ENCODE data around the gene SLC6A7.

Gene SLC6A7

DNA sequence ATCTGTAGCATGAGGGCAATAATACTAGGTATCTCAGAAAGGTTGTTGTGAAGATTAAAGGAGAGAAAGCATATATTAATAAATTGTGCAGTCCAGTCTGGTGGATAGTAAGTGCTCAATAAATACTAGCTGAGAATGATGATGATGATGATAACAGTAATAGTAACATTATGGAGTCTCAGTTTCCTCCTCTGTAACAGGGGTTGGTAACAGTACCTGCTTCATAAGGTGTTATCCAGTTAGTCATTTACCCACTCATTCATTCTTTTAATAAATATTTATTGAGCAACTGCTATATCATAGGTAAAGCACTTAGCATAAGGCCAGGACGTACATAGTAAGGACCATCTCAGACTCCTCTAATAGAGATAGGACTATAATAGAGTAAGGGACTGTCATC is 7.6 kb downstream of the SLC6A7 start:
- no peak overlapping the region for H3K4me3 ChIP-seq (ENCODE audit: low read depth, low read length)
- TF ChIP-seq, protein P1, sequence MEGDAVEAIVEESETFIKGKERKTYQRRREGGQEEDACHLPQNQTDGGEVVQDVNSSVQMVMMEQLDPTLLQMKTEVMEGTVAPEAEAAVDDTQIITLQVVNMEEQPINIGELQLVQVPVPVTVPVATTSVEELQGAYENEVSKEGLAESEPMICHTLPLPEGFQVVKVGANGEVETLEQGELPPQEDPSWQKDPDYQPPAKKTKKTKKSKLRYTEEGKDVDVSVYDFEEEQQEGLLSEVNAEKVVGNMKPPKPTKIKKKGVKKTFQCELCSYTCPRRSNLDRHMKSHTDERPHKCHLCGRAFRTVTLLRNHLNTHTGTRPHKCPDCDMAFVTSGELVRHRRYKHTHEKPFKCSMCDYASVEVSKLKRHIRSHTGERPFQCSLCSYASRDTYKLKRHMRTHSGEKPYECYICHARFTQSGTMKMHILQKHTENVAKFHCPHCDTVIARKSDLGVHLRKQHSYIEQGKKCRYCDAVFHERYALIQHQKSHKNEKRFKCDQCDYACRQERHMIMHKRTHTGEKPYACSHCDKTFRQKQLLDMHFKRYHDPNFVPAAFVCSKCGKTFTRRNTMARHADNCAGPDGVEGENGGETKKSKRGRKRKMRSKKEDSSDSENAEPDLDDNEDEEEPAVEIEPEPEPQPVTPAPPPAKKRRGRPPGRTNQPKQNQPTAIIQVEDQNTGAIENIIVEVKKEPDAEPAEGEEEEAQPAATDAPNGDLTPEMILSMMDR (IDR thresholded peaks at IDR 0.05; ENCODE audit: low read depth, low read length, missing control alignments): no peak
- DNase-seq (ENCODE audit: low read depth): no peak

DNA sequence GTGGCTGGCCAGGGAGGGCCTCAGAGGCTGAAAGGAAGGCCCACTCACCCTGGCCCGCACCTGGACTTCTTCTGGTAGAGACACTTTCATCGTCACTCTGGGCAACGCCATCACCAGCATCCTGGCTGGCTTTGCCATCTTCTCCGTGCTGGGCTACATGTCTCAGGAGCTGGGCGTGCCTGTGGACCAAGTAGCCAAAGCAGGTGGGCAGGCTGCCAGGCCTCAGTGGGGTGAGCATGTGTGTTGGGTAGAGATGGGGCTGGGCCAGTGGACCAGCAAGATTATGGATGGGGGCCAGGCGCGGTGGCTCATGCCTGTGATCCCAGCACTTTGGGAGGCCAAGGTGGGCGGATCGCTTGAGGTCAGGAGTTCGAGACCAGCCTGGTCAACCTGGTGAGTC is 12.6 kb downstream of the SLC6A7 start:
- H3K4me3 ChIP-seq (ENCODE audit: low read depth, low read length): no peak overlapping the region
- TF ChIP-seq, protein P1 (IDR thresholded peaks at IDR 0.05; ENCODE audit: low read depth, low read length, missing control alignments): no peak
- no peak for DNase-seq (ENCODE audit: low read depth)

DNA sequence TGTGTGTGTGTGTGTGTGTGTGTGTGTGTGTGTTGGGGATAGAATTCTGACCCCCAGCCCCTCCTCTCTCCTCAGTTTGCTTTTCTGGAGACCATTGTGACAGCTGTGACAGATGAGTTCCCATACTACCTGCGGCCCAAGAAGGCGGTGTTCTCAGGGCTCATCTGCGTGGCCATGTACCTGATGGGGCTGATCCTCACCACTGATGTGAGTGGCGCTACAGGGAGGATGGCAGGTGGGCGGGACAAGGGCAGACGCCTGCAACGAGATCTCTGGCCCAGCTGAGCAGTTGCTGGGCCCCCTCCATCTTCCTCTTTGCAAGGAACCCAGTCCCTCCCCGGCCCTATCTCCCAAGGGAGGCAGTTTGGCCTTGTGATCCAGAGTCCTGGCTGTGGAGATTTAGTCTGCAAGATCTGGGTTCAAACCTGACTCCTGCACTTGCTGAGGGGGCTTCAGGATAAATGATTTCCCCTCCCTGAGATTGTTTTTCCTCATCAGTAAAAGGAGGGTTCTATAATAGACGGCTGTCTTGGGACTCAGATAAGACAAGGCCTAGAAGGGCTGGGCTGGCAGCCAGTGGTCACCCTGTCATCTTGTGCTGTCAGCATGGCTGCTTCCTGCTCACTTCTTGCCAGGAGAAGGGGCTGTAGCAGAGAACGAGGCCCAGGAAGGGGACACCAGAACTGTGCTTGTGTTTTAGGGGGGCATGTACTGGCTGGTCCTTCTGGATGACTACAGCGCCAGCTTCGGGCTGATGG is 14.1 kb downstream of the SLC6A7 start:
- DNase-seq (ENCODE audit: low read depth): no peak
- H3K4me3 ChIP-seq (ENCODE audit: low read depth, low read length): no peak overlapping the region
- TF ChIP-seq, protein P1 (IDR thresholded peaks at IDR 0.05; ENCODE audit: low read depth, low read length, missing control alignments): no peak

DNA sequence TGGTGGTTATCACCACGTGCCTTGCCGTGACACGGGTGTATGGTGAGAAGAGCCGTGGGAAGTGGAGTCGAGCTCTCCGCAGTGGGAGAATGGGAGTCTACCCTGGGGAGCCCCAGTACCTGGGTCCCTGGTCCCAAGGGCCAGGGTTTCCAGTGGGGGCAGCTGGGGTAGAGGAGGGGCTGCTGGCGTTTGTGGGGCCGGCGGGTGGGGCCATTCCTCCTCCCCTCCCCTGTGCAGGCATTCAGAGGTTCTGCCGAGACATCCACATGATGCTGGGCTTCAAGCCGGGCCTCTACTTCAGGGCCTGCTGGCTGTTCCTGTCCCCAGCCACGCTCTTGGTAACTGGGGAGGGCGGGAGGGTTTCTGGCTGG is 14.7 kb downstream of the SLC6A7 start:
- TF ChIP-seq, protein P1 (IDR thresholded peaks at IDR 0.05; ENCODE audit: low read depth, low read length, missing control alignments): no peak
- H3K4me3 ChIP-seq (ENCODE audit: low read depth, low read length): no peak overlapping the region
- no peak for DNase-seq (ENCODE audit: low read depth)

DNA sequence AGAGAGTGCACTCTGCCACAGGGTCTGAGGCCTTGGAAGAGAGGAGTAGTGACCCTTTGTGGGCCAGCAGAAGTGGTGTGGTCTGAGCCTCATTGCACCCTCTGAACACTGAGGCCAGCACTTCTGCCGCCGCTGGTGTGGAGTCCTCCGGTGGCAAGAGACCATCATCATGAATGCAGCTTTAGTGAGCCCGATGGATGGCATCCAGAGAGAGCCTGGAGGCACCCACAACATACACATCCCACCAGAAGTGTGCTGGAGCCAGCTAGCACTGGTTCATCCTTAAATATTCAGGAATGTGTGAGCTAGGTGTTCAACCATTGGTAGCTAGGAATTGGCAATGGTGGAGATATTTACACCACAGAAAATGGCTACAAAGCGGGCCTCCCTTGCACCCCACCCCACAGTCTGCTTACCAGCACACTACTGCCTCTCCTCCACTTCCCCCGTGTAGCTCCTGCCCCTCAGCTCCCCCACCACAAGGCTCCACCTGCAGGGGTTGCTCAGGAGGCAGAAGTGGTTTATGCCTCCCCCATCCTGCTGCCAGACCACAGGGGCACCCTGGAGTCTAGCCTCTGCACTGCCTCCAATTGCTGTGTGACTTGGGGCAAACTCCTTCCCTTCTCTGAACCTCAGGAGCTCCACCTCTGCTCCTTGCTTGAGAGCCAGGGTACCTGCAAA is 16.4 kb downstream of the SLC6A7 start:
- TF ChIP-seq, protein P1 (IDR thresholded peaks at IDR 0.05; ENCODE audit: low read depth, low read length, missing control alignments): no peak
- DNase-seq (ENCODE audit: low read depth): no peak
- no peak overlapping the region for H3K4me3 ChIP-seq (ENCODE audit: low read depth, low read length)

DNA sequence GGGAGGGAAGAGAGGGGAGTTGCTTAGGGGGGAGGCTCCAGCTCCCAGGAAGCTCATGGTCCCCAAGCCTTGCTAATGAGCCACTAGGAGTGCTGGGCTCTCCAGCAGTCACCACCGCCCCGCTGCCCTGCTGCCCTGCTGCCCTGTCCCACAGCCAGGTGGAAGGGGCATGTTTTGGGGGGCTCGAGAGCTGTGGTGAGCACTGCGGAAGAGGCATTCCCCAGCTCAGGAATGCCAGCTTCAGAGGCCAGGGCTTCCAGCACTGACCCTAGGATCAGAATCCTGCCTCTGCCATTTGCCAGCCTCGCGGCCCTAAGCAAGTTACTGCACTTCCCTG is 16.9 kb downstream of the SLC6A7 start:
- TF ChIP-seq, protein P1 (IDR thresholded peaks at IDR 0.05; ENCODE audit: low read depth, low read length, missing control alignments): no peak

More for the DNA sequence above, 16.9 kb downstream of the SLC6A7 start:
- H3K4me3 ChIP-seq (ENCODE audit: low read depth, low read length): no peak overlapping the region
- no peak for DNase-seq (ENCODE audit: low read depth)
